ENCODE results near the gene FHOD1. TPM values are rescaled to one million over a fixed set of nuclear protein-coding genes. Genes with fewer than 3 reads are reported as not detected.

The FHOD1 gene
- total RNA-seq, 3 donors from 2014 or later = 30.7 to 36.5 (median 34.1) TPM

DNA sequence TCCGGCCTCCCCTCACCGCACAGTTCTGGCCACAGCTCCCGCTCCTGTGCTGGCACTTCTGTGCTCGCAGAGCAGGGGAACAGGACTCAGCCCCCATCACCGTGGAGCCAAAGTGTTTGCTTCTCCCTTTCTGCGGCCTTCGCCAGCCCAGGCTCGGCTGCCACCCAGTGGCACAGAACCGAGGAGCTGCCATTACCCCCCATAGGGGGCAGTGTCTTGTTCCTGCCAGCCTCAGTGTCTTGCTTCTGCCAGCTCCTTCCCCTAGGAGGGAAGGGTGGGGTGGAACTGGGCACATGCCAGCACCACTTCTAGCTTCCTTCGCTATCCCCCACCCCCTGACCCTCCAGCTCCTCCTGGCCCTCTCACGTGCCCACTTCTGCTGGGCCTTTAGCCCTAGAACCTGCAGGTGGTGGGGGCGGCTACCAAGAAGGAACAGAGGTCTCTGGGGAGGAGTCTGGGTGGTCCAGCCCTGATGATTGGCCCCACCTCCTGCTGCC, 49.0 kb downstream of the FHOD1 start:
- Histone ChIP-seq H3K4me1 (ENCODE audit: low read depth) (peaks cover 30% of the 10 kb centered on the region), H3K9me3 (no peaks in the 10 kb centered on the region), H3K36me3 (ENCODE audit: low read depth) (peaks cover 21% of the 10 kb centered on the region), H3K4me3 (no peak overlapping the region)
- intact Hi-C loops (cut with DNase I, micrococcal nuclease) = no loop called here
- TF ChIP-seq, protein P1, sequence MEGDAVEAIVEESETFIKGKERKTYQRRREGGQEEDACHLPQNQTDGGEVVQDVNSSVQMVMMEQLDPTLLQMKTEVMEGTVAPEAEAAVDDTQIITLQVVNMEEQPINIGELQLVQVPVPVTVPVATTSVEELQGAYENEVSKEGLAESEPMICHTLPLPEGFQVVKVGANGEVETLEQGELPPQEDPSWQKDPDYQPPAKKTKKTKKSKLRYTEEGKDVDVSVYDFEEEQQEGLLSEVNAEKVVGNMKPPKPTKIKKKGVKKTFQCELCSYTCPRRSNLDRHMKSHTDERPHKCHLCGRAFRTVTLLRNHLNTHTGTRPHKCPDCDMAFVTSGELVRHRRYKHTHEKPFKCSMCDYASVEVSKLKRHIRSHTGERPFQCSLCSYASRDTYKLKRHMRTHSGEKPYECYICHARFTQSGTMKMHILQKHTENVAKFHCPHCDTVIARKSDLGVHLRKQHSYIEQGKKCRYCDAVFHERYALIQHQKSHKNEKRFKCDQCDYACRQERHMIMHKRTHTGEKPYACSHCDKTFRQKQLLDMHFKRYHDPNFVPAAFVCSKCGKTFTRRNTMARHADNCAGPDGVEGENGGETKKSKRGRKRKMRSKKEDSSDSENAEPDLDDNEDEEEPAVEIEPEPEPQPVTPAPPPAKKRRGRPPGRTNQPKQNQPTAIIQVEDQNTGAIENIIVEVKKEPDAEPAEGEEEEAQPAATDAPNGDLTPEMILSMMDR (IDR thresholded peaks at IDR 0.05) = peak; percentile 78
- peak; percentile 69 for ATAC-seq
- DNase-seq = peak; percentile 81 to 82 (median 81)

- Histone ChIP-seq H3K9me3 (no peaks in the 10 kb centered on the region), H3K36me3 (ENCODE audit: low read depth) (peaks cover 15% of the 10 kb centered on the region), H3K4me1 (ENCODE audit: low read depth) (peaks cover 36% of the 10 kb centered on the region), H3K4me3 (no peak overlapping the region)
- TF ChIP-seq, protein P1 (IDR thresholded peaks at IDR 0.05) = no peak
- intact Hi-C loops (cut with DNase I, micrococcal nuclease) = no loop called here
- ATAC-seq (no peak), DNase-seq (no peak)
Measured at GRCh38 chr16:67197704-67198103, 49.6 kb downstream of the FHOD1 start.

GRCh38 chr16:67196881-67197280, 50.4 kb downstream of the FHOD1 start:
- Histone ChIP-seq H3K4me1 (ENCODE audit: low read depth) (peaks cover 39% of the 10 kb centered on the region), H3K4me3 (no peak overlapping the region), H3K36me3 (ENCODE audit: low read depth) (peaks cover 14% of the 10 kb centered on the region), H3K9me3 (no peaks in the 10 kb centered on the region)
- TF ChIP-seq, protein P1 (IDR thresholded peaks at IDR 0.05) = no peak
- intact Hi-C loops (cut with DNase I, micrococcal nuclease) = no loop called here
- DNase-seq = no peak
- ATAC-seq = no peak

DNA sequence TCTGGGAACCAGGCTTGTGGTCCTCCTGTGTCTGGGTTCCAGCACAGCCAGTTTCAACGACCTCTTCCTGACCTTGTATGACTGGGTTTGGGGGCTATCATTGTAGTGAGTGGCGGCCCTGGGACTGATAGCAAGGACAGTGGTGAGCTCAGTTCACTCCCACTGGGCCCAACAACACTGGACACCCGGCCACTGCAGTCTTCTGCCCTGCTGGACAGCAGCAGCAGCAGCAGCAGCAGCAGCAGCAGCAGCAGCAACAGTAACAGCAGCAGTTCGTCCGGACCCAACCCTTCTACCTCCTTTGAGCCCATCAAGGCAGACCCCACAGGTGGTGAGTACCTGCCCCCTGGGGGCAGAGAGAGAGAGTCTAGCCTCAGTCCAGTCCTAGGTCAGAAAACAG, 51.6 kb downstream of the FHOD1 start:
- DNase-seq (no peak), ATAC-seq (no peak)
- Histone ChIP-seq H3K4me3 (no peak overlapping the region), H3K9me3 (no peaks in the 10 kb centered on the region), H3K36me3 (ENCODE audit: low read depth) (peaks cover 14% of the 10 kb centered on the region), H3K4me1 (ENCODE audit: low read depth) (peaks cover 45% of the 10 kb centered on the region)
- TF ChIP-seq, protein P1 (IDR thresholded peaks at IDR 0.05) = no peak
- intact Hi-C loops (cut with DNase I, micrococcal nuclease) = no loop called here

DNA sequence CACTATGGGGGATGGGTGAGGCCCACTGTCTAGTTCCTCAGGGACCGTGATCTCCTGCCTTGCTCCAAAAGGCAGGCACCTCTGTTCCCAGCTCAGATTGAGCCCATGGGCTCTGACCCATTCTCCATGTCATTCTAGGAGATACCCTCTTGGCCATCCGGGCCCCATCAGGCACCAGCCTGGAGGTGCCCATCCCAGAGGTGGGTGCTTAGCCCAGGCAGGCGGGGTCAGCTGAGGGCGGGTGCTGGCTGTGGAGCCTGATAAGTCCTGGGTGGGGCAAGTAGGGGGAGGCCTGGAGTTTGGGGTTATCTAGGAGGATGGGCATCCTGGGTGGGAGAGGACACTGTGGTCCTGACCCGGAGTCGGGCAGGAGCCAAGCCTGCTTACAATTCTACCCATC, 53.0 kb downstream of the FHOD1 start:
- no peaks in the 10 kb centered on the region for H3K9me3 ChIP-seq
- peaks cover 39% of the 10 kb centered on the region for H3K4me1 ChIP-seq (ENCODE audit: low read depth)
- peaks cover 14% of the 10 kb centered on the region for H3K36me3 ChIP-seq (ENCODE audit: low read depth)
- no peak for DNase-seq
- H3K4me3 ChIP-seq = no peak overlapping the region
- TF ChIP-seq, protein P1 (IDR thresholded peaks at IDR 0.05) = no peak
- intact Hi-C loops (cut with DNase I, micrococcal nuclease) = no loop called here
- ATAC-seq = no peak

GRCh38 chr16:67193536-67193935, 53.7 kb downstream of the FHOD1 start:
- no peak for DNase-seq
- intact Hi-C loops (cut with DNase I, micrococcal nuclease) = no loop called here
- H3K4me1 ChIP-seq (ENCODE audit: low read depth) = peaks cover 34% of the 10 kb centered on the region
- H3K9me3 ChIP-seq = no peaks in the 10 kb centered on the region
- no peak for ATAC-seq
- H3K36me3 ChIP-seq (ENCODE audit: low read depth) = peaks cover 14% of the 10 kb centered on the region
- no peak overlapping the region for H3K4me3 ChIP-seq
- TF ChIP-seq, protein P1 (IDR thresholded peaks at IDR 0.05) = no peak

All from mucosa of descending colon (tissue), 3 donors.